ENCODE results near the gene MPDZ.

DNA sequence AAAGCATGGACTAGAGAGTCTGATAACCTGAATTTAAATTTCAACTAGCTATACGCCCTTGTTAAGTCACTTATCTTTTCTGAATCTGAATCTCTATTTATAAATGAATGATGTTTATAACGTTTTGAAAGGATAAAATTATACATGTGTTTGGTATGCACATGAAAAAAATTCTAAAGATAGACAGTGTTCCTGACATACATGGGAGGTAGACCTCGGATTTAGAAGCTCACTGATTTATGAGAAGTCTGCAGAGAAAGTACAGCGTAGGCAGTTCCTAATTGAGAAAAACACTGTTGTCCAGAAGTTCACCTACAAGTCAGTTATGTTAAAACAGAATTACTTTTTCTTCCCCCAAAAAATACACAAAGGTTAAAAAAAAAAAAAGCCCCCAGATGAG lies 26.6 kb downstream of the MPDZ start:
- TF ChIP-seq POLR2A (IDR thresholded peaks at IDR 0.05) = no peak
- TF ChIP-seq, protein P1, sequence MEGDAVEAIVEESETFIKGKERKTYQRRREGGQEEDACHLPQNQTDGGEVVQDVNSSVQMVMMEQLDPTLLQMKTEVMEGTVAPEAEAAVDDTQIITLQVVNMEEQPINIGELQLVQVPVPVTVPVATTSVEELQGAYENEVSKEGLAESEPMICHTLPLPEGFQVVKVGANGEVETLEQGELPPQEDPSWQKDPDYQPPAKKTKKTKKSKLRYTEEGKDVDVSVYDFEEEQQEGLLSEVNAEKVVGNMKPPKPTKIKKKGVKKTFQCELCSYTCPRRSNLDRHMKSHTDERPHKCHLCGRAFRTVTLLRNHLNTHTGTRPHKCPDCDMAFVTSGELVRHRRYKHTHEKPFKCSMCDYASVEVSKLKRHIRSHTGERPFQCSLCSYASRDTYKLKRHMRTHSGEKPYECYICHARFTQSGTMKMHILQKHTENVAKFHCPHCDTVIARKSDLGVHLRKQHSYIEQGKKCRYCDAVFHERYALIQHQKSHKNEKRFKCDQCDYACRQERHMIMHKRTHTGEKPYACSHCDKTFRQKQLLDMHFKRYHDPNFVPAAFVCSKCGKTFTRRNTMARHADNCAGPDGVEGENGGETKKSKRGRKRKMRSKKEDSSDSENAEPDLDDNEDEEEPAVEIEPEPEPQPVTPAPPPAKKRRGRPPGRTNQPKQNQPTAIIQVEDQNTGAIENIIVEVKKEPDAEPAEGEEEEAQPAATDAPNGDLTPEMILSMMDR (IDR thresholded peaks at IDR 0.05 in 4 of 5, conservative IDR thresholded peaks at IDR 0.05 in 1 of 5) = no peak

Measured in gastrocnemius medialis (tissue), 4 donors.